Measurements from ENCODE around the gene KRT222.

The KRT222 gene

GRCh38 chr17:40703652-40704051 lies 38.7 kb upstream of the KRT222 start, which contains the start of gene KRT24:
Gene KRT24, minus strand, starts transcription at chr17:40703752. Its CDS starts 59 bp downstream, at chr17:40703693.
- Histone ChIP-seq H3K4me3 (IDR thresholded peaks at IDR 0.05; ENCODE audit: insufficient read depth, low read depth, low read length) (no peak within 1 kb of the TSS), H3K4me2 (no peak within 1 kb of the TSS), H2AFZ (ENCODE audit: low read depth) (no peak within 1 kb of the TSS), H4K20me1 (ENCODE audit: insufficient read depth) (no peaks in the 10 kb centered on the region), H3K27me3 (ENCODE audit: insufficient read depth, low read depth) (no peaks in the 10 kb centered on the region), H3K27ac (no peak within 1 kb of the TSS), H3K4me1 (ENCODE audit: low read depth, poor library complexity, severe bottlenecking) (no peaks in the 10 kb centered on the region), H3K36me3 (ENCODE audit: insufficient read depth) (no peaks in the 10 kb centered on the region), H3K79me2 (ENCODE audit: insufficient read depth, low read depth) (no peaks in the 10 kb centered on the region), H3K9ac (no peak within 1 kb of the TSS)
- no peak for TF ChIP-seq CTCF (conservative IDR thresholded peaks at IDR 0.05; ENCODE audit: low read depth, low read length)

GRCh38 chr17:40702271-40702670 lies 37.3 kb upstream of the KRT222 start:
- Histone ChIP-seq H3K4me2 (no peak overlapping the region), H3K4me1 (ENCODE audit: low read depth, poor library complexity, severe bottlenecking) (no peaks in the 10 kb centered on the region), H3K4me3 (IDR thresholded peaks at IDR 0.05; ENCODE audit: insufficient read depth, low read depth, low read length) (no peak overlapping the region), H4K20me1 (ENCODE audit: insufficient read depth) (no peaks in the 10 kb centered on the region), H2AFZ (ENCODE audit: low read depth) (no peak overlapping the region), H3K79me2 (ENCODE audit: insufficient read depth, low read depth) (no peaks in the 10 kb centered on the region), H3K27ac (no peak overlapping the region), H3K36me3 (ENCODE audit: insufficient read depth) (no peaks in the 10 kb centered on the region), H3K9ac (no peak overlapping the region), H3K27me3 (ENCODE audit: insufficient read depth, low read depth) (no peaks in the 10 kb centered on the region)
- TF ChIP-seq CTCF (conservative IDR thresholded peaks at IDR 0.05; ENCODE audit: low read depth, low read length): no peak

GRCh38 chr17:40699853-40700252 lies 34.9 kb upstream of the KRT222 start:
- H3K4me3 ChIP-seq (IDR thresholded peaks at IDR 0.05; ENCODE audit: insufficient read depth, low read depth, low read length): no peak overlapping the region
- H3K36me3 ChIP-seq (ENCODE audit: insufficient read depth): no peaks in the 10 kb centered on the region
- no peaks in the 10 kb centered on the region for H3K79me2 ChIP-seq (ENCODE audit: insufficient read depth, low read depth)
- TF ChIP-seq CTCF (conservative IDR thresholded peaks at IDR 0.05; ENCODE audit: low read depth, low read length): no peak
- no peak overlapping the region for H3K27ac ChIP-seq
- H3K27me3 ChIP-seq (ENCODE audit: insufficient read depth, low read depth): no peaks in the 10 kb centered on the region
- no peaks in the 10 kb centered on the region for H3K4me1 ChIP-seq (ENCODE audit: low read depth, poor library complexity, severe bottlenecking)
- no peak overlapping the region for H3K4me2 ChIP-seq
- no peaks in the 10 kb centered on the region for H4K20me1 ChIP-seq (ENCODE audit: insufficient read depth)
- no peak overlapping the region for H2AFZ ChIP-seq (ENCODE audit: low read depth)
- H3K9ac ChIP-seq: no peak overlapping the region

GRCh38 chr17:40699371-40699770 lies 34.4 kb upstream of the KRT222 start:
- TF ChIP-seq CTCF (conservative IDR thresholded peaks at IDR 0.05; ENCODE audit: low read depth, low read length): no peak
- Histone ChIP-seq H3K9ac (no peak overlapping the region), H3K27me3 (ENCODE audit: insufficient read depth, low read depth) (no peaks in the 10 kb centered on the region), H3K4me3 (IDR thresholded peaks at IDR 0.05; ENCODE audit: insufficient read depth, low read depth, low read length) (no peak overlapping the region), H3K79me2 (ENCODE audit: insufficient read depth, low read depth) (no peaks in the 10 kb centered on the region), H2AFZ (ENCODE audit: low read depth) (no peak overlapping the region), H4K20me1 (ENCODE audit: insufficient read depth) (no peaks in the 10 kb centered on the region), H3K4me1 (ENCODE audit: low read depth, poor library complexity, severe bottlenecking) (no peaks in the 10 kb centered on the region), H3K27ac (no peak overlapping the region), H3K4me2 (no peak overlapping the region), H3K36me3 (ENCODE audit: insufficient read depth) (no peaks in the 10 kb centered on the region)
